ENCODE data around the gene ZC3HAV1.
"Not testable (repeated sequence)": the region's sequence is repeated elsewhere in the genome, so short reads cannot be mapped to it uniquely, and the experiment has no call there.

The ZC3HAV1 gene

GRCh38 chr7:139066315-139066714 is 43.2 kb downstream of the ZC3HAV1 start:
- DNase-seq = no peak
- intact Hi-C loops (cut with DNase I) = no loop called here

GRCh38 chr7:139065323-139065722 is 44.2 kb downstream of the ZC3HAV1 start:
- DNase-seq = no peak
- intact Hi-C loops (cut with DNase I) = no loop called here

- no peak for DNase-seq
- intact Hi-C loops (cut with DNase I) = no loop called here
Observed at GRCh38 chr7:139061416-139061815, 48.1 kb downstream of the ZC3HAV1 start.

- no peak for DNase-seq
- intact Hi-C loops (cut with DNase I) = no loop called here
Observed at GRCh38 chr7:139060695-139061237, 48.8 kb downstream of the ZC3HAV1 start.

DNA sequence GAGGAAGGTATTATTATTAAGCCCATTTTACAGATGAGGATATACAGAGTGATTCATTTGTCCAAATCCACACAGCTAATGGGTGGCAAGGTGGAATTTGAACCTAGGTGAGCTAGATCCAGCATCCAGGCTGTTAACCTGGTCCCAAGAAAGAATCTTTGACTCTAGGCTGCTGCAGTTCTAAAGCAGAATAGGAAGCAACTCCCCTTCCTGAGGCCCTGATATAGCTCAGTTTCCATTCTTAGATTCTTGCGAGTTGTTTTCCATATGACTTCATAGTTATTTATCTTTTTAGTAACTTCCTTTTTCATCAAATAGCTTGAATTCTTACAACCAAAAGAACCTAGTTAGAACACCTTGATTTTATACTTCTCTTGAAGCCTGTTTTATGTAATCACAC is 49.6 kb downstream of the ZC3HAV1 start:
- DNase-seq = no peak
- intact Hi-C loops (cut with DNase I) = no loop called here

- intact Hi-C loops (cut with DNase I) = no loop called here
- DNase-seq = peak in 1 of 42 donors; percentile 27
Observed at GRCh38 chr7:139058943-139059342, 50.6 kb downstream of the ZC3HAV1 start.

DNA sequence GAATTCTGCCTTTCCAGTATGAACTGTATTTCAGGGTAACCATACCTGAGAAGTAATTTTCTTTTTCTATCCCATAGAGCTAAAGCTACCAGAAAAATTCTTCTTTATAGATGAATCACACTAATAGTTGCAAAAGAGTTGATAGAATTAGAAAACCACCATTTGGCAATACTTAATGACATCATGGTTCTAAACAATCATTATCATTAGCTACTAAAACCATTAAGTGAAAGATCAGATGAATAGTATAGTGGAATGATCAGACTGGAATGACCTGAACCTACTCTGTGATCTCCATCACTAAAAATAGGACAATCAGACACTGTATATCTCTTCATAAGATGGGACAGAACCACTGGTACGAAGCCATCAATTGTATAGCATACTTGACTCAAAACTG is 53.8 kb downstream of the ZC3HAV1 start:
- no peak for DNase-seq
- intact Hi-C loops (cut with DNase I) = no loop called here

DNA sequence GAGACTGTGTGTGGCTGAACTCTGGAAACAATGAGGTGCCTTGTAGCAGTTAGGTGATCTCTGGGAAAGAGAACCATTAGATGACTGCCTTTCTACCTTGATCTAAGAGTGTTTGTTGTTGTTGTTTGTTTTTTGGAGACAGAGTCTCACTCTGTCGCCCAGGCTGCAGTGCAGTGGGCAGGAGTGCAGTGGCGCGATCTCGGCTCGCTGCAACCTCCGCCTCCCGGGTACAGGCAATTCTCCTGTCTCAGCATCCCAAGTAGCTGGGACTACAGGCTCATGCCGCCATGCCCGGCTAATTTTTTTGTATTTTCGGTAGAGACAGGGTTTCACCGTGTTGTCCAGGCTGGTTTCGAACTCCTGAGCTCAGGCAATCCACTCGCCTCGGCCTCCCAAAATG is 54.9 kb downstream of the ZC3HAV1 start:
- DNase-seq; intact Hi-C loops (cut with DNase I): not testable (repeated sequence)

- intact Hi-C loops (cut with DNase I) = no loop called here
- DNase-seq = no peak
Observed at GRCh38 chr7:139054101-139054500, 55.4 kb downstream of the ZC3HAV1 start.

GRCh38 chr7:139051655-139052054 is 57.9 kb downstream of the ZC3HAV1 start:
- intact Hi-C loops (cut with DNase I) = no loop called here
- DNase-seq = no peak

GRCh38 chr7:139049936-139050335 is 59.6 kb downstream of the ZC3HAV1 start:
- no peak for DNase-seq
- intact Hi-C loops (cut with DNase I) = no loop called here

DNA sequence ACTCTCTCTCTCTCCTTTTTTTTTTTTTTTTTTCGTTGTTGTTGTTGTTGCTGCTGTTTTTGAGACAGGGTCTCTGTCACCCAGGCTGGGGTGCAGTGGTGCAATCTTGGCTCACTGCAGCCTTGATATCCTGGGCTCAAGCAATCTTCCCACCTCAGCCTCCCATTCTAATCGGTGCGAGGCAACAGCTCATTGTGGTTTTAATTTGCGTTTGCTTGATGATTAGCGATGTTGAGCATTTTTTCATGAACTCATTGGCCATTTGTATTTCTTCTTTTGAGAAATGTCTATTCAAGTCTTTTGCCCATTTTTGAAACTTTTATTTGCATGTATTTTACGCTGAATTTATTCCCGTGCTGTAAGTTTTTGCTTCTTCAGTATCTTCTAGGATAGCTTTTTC is 60.4 kb downstream of the ZC3HAV1 start:
- no peak for DNase-seq
- intact Hi-C loops (cut with DNase I) = no loop called here

DNA sequence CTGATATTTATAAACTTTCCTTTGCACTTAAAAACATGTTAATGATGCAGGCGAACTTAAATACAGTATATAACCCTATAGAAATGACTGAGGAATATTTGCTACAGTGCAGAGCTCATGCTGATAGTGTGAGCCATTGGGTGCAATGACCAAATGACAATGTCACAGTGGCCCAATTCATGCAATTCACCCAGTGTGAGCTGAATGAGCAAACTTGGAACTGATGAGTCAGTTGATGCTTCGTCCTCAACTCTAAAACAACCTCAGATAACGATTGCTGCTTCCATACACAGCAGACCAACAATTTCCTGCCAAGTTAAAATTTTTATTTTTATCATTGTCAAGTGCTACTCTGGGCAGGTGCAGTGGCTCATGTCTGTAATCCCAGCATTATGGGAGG is 61.5 kb downstream of the ZC3HAV1 start:
- intact Hi-C loops (cut with DNase I) = no loop called here
- no peak for DNase-seq

DNA sequence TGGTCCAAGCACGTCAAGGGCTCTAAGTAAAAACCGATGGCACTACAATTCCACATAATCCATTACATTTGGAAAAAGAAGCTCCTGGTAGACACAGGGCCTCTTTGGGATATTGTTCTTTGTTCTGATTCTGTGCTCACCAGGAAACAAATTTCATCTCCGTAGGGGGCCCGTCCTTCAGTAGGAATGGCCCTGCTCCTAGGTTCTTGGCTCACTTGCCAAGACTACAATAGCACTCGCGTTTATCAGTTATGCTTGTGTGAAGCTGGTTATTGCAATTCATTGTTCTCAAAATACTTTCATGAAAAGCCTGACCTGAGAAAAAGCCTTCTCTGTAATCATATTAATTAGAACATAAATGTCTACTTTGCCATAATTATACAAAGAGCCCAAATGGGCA is 63.4 kb downstream of the ZC3HAV1 start:
- no peak for DNase-seq
- intact Hi-C loops (cut with DNase I) = no loop called here

DNA sequence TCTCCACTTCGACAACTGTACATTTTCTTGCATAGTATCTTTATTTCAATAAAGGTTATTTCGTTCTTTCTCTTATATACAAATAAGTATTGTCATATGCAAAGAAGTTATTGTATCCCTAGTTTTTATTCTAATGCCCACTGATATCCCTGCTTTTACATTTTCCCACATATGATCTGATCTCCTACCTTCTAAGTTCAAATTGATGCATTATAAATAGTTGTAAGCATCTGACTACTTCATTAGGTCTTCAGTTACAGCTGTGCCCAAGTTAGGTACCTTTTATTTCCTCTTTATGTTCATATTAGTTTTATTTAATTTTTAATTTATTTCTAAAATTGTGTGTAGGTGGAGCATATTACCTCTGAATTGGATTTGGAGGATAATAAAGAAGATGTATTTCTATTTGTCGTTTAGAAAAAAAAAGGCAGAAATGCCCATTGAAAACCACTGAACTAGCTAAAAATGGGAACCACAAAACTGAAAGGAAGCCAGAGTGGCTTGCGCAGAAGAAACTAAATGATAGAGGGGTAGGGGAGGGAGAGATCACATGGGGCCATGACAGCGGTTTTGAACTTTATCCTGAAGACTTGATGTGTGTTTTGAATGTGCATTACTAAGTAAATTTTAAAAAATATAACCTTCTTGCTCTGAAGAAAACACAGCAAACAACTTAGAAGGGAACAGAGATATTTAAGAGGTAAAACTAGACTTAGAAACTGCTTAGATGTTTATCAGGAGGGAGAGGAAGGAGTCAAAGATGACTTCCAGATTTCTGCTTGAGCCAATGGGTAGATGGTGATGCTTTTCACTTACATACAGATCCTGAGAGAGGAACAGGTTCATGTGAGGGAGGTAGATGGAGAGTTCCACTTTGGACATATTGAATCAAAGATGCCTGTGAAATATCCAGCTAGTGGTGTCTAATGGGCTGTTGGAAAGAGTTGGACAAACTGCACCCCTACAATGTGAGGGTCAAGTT is 64.4 kb downstream of the ZC3HAV1 start:
- DNase-seq = no peak

GRCh38 chr7:139043823-139044812 is 65.4 kb downstream of the ZC3HAV1 start:
- no peak for DNase-seq
- intact Hi-C loops (cut with DNase I) = no loop called here

More for the DNA sequence above, 64.4 kb downstream of the ZC3HAV1 start:
- intact Hi-C loops (cut with DNase I) = no loop called here

DNA sequence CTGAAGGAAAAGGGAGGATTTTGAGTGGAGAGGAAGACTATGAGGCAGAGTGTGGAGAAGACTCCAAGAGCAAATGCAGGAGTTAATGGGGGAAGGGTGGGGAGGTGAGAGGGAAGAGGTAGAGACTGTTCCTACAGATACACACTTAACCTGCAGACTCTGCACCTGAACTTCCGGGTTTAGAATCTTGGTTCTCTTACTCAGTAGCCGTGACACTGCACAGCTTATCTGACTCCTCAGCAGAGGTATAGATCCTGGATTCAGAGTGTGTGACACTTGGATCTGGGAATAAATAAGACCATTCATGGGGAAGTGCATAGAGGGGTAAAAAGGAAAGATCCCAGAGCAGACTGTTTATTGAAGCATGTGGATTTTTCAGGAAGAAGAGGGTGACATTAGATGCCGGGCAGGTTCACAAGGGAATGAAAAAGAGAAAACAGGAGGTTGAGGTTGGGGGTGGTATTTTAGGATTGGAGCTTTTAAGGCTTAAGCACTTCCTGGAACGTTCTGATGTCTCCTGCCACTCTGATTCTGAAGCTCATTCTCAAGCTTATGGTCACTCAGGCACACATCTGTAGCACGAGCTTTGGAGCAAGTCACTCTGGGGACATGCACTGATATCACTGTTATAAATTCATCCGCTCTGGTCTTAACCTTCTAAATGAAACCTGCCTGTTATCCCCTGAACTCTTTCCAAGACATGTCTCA is 68.0 kb downstream of the ZC3HAV1 start:
- no peak for DNase-seq
- intact Hi-C loops (cut with DNase I) = no loop called here

DNA sequence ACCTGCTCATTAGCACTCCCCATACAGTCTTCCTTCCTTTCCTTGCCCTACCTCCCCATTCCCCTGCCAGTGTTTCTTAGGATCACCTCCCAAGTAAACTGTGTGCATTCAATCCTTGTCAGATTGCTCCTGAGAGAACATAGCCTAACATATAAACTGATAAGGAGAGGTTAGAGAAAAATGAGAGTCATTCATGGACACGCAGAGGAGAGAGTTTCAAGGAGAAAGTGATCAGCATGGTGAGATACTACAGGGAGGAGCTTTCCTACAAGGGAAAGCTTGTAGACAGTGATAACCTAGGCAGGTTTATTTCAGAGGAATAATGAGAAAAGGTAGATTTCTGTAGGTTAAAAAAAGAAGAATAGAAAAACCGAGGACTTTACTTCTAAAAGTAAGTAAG is 70.8 kb downstream of the ZC3HAV1 start:
- DNase-seq = no peak
- intact Hi-C loops (cut with DNase I) = no loop called here

- intact Hi-C loops (cut with DNase I) = no loop called here
- no peak for DNase-seq
Observed at GRCh38 chr7:139036901-139037300, 72.6 kb downstream of the ZC3HAV1 start.

All from head of caudate nucleus (tissue), 42 donors.